Tibial nerve (tissue), 4 donors: ENCODE data around the gene LRRC14B.

ENCODE experiments used
- CTCF ChIP-seq, 5 experiments: fragments of 200-600 bp in 3 of 5; fragments of 450-650 bp in 2 of 5; sonication (generic) in 3 of 5; IDR thresholded peaks; one replicate each; pipeline ENCODE4 v1.5.1; 2016 to 2019; ENCODE audit warnings: antibody characterized with exemption in 5 of 5, mild to moderate bottlenecking in 3 of 5, moderate library complexity in 2 of 5
- EP300 ChIP-seq, 2 donors: sonication (generic); formaldehyde crosslinking; IDR thresholded peaks; one replicate each; pipeline ENCODE4 v1.6.1; 2017; ENCODE audit warnings: antibody characterized with exemption in 2 of 2, mild to moderate bottlenecking in 1 of 2
- POLR2A ChIP-seq, 2 donors: fragments of 450-650 bp; IDR thresholded peaks; one replicate each; pipeline ENCODE4 v1.6.1; 2017; ENCODE audit warnings: antibody characterized with exemption in 2 of 2, mild to moderate bottlenecking in 2 of 2, moderate library complexity in 2 of 2

GRCh38 chr5:197892-198489 lies 6.7 kb downstream of the LRRC14B start:
- TF ChIP-seq CTCF (IDR thresholded peaks at IDR 0.05) (no peak), EP300 (IDR thresholded peaks at IDR 0.05) (no peak), POLR2A (IDR thresholded peaks at IDR 0.05) (no peak)
